Loucy (cell line): ENCODE results near the gene MMADHC.

Experiments used
- EZH2phosphoT487 ChIP-seq: fragments of 200-600 bp; IDR thresholded peaks from 2 replicates; pipeline ENCODE4 v1.6.1; 2018; ENCODE audit warnings: antibody characterized with exemption, mild to moderate bottlenecking, moderate library complexity, borderline replicate concordance
- TF ChIP-seq, protein P1 (sequence below): fragments of 200-600 bp; sonication (generic); conservative IDR thresholded peaks from 2 replicates; pipeline ENCODE4 v1.5.1; 2014; ENCODE audit warnings: mild to moderate bottlenecking, antibody characterized with exemption, low read length

DNA sequence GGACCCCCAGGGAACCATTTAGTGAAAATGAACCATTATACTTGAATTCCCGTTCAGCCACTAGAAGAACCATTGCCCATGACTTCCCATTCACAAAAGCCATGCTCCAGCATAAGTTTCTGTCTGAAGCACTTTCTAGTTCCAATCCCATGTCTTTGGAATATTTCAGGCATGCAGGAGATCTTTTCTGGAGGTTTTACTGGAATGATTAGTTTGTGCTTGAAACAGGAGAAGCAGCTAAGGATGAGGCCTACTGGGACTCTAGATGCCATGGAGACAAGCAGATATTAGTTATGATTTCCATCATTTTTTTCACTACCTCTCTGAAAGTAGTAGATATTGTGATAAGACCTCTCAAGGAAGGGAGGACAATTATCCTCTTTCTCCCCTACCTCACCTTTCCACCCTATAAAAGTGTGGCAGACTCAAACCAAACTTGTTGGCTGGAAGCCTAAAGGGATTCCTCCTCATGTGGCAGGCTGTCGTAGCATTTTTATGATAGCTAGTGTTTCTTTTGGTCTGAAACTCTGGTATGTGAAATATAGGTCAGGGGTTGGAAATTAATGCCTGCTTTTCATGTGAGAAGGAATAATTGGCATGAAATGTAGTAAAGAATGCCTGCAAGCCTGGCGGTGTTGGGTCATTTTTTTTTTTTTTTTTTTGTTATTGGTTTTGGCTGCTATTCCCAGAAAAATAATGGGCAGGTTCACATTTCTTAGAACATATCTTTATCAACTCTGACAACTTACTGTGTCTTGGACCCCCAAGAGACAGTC is 29.3 kb upstream of the MMADHC start:
- TF ChIP-seq, protein P1, sequence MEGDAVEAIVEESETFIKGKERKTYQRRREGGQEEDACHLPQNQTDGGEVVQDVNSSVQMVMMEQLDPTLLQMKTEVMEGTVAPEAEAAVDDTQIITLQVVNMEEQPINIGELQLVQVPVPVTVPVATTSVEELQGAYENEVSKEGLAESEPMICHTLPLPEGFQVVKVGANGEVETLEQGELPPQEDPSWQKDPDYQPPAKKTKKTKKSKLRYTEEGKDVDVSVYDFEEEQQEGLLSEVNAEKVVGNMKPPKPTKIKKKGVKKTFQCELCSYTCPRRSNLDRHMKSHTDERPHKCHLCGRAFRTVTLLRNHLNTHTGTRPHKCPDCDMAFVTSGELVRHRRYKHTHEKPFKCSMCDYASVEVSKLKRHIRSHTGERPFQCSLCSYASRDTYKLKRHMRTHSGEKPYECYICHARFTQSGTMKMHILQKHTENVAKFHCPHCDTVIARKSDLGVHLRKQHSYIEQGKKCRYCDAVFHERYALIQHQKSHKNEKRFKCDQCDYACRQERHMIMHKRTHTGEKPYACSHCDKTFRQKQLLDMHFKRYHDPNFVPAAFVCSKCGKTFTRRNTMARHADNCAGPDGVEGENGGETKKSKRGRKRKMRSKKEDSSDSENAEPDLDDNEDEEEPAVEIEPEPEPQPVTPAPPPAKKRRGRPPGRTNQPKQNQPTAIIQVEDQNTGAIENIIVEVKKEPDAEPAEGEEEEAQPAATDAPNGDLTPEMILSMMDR = no peak
- no peak for TF ChIP-seq EZH2phosphoT487
